Left ventricle myocardium inferior (tissue), 1 donor: ENCODE results near the gene CTNNA2. TPM values are rescaled to one million over a fixed set of nuclear protein-coding genes. Genes with fewer than 3 reads are reported as not detected.

Experiments used
- DNase-seq: peaks from one replicate; pipeline ENCODE4 v3.0.0-alpha.2; 2020
- H3K27ac ChIP-seq: fragments of 200-600 bp; replicated peaks from 2 replicates; pipeline ENCODE4 v1.8.0; 2021
- H3K27me3 ChIP-seq: fragments of 200-600 bp; 2 replicates; pipeline ENCODE4 v1.8.0; 2021; ENCODE audit warnings: low read depth
- H3K36me3 ChIP-seq: fragments of 200-600 bp; 2 replicates; pipeline ENCODE4 v1.8.0; 2021
- H3K4me1 ChIP-seq: fragments of 200-600 bp; 2 replicates; pipeline ENCODE4 v1.8.0; 2021
- H3K4me3 ChIP-seq: fragments of 200-600 bp; 2 replicates; pipeline ENCODE4 v1.8.0; 2021; ENCODE audit warnings: mild to moderate bottlenecking, moderate library complexity
- H3K9me3 ChIP-seq: fragments of 200-600 bp; replicated peaks from 2 replicates; pipeline ENCODE4 v1.8.0; 2021
- CTCF ChIP-seq: fragments of 200-600 bp; IDR thresholded peaks from 2 replicates; pipeline ENCODE4 v1.8.0; 2021; ENCODE audit warnings: antibody characterized with exemption, mild to moderate bottlenecking, borderline replicate concordance
- intact Hi-C: fragments of 100-400 bp; cut with micrococcal nuclease; formaldehyde crosslinking; loops from one replicate; pipeline ENCODE4 v1.11.0; 2022
- total RNA-seq: library from RNA; stranded (reverse); fragmentation: NEBNext Ultra II Directional; extraction: Animal tissue kit (Norgen Biotek cat#: 25700); gene quantifications from one replicate; pipeline ENCODE4 v1.2.1, GENCODE V29; 2021
- donor health status: DM: no; HTN: yes; CAD: no; lungs with severe emphysema.

Gene CTNNA2
- total RNA-seq, 1 donor from 2014 or later: not detected

- intact Hi-C loops: no loop called here
- no peaks in the 10 kb centered on the region for H3K36me3 ChIP-seq
- TF ChIP-seq CTCF: no peak
Measured at GRCh38 chr2:80002112-80002511, 489.3 kb downstream of the CTNNA2 start.

GRCh38 chr2:80002568-80003157 is 489.8 kb downstream of the CTNNA2 start:
- Histone ChIP-seq H3K4me3 (no peak overlapping the region), H3K36me3 (no peaks in the 10 kb centered on the region), H3K4me1 (no peaks in the 10 kb centered on the region), H3K27ac (no peak overlapping the region), H3K9me3 (no peaks in the 10 kb centered on the region), H3K27me3 (peaks cover 58% of the 10 kb centered on the region)
- no peak for TF ChIP-seq CTCF
- no peak for DNase-seq
- intact Hi-C loops: no loop called here

More at GRCh38 chr2:80002112-80002511, 489.3 kb downstream of the CTNNA2 start:
- no peak for DNase-seq
- no peak overlapping the region for H3K4me3 ChIP-seq
- H3K9me3 ChIP-seq: no peaks in the 10 kb centered on the region
- H3K27ac ChIP-seq: no peak overlapping the region
- peaks cover 54% of the 10 kb centered on the region for H3K27me3 ChIP-seq
- no peaks in the 10 kb centered on the region for H3K4me1 ChIP-seq

- intact Hi-C loops: no loop called here
- no peak for DNase-seq
- TF ChIP-seq CTCF: no peak
Measured at GRCh38 chr2:80007777-80008503, 495.1 kb downstream of the CTNNA2 start.

GRCh38 chr2:80008596-80008995 is 495.7 kb downstream of the CTNNA2 start:
- intact Hi-C loops: no loop called here
- no peaks in the 10 kb centered on the region for H3K4me1 ChIP-seq
- H3K27ac ChIP-seq: no peak overlapping the region
- H3K9me3 ChIP-seq: no peaks in the 10 kb centered on the region
- peaks cover 46% of the 10 kb centered on the region for H3K27me3 ChIP-seq
- H3K4me3 ChIP-seq: no peak overlapping the region
- TF ChIP-seq CTCF: no peak
- no peak for DNase-seq
- no peaks in the 10 kb centered on the region for H3K36me3 ChIP-seq

More at GRCh38 chr2:80007777-80008503, 495.1 kb downstream of the CTNNA2 start:
- Histone ChIP-seq H3K9me3 (no peaks in the 10 kb centered on the region), H3K36me3 (no peaks in the 10 kb centered on the region), H3K4me3 (no peak overlapping the region), H3K27me3 (peaks cover 53% of the 10 kb centered on the region), H3K4me1 (no peaks in the 10 kb centered on the region), H3K27ac (no peak overlapping the region)

- no peak overlapping the region for H3K4me3 ChIP-seq
- no peaks in the 10 kb centered on the region for H3K9me3 ChIP-seq
- H3K27ac ChIP-seq: no peak overlapping the region
- no peaks in the 10 kb centered on the region for H3K36me3 ChIP-seq
- intact Hi-C loops: no loop called here
- no peaks in the 10 kb centered on the region for H3K4me1 ChIP-seq
- no peak for DNase-seq
- peaks cover 40% of the 10 kb centered on the region for H3K27me3 ChIP-seq
- no peak for TF ChIP-seq CTCF
Measured at GRCh38 chr2:80009211-80009610, 496.4 kb downstream of the CTNNA2 start.
